ENCODE data around the gene ZBTB39. TPM values are rescaled to one million over a fixed set of nuclear protein-coding genes. Genes with fewer than 3 reads are reported as not detected.
"Not testable (repeated sequence)": the region's sequence is repeated elsewhere in the genome, so short reads cannot be mapped to it uniquely, and the experiment has no call there.

Gene ZBTB39
- total RNA-seq, 2 donors from 2014 or later, result 8.1 to 12.1 TPM

GRCh38 chr12:56968910-56969309, 37.4 kb downstream of the ZBTB39 start:
- not testable (repeated sequence) for H3K36me3 Mint-ChIP-seq; DNase-seq (ENCODE audit: low spot score); H3K9me3 Mint-ChIP-seq; H3K4me3 Mint-ChIP-seq; H3K4me1 Mint-ChIP-seq (ENCODE audit: low read depth in 2 of 2); H3K27ac Mint-ChIP-seq; ATAC-seq
- peaks cover 14 to 17% of the 10 kb centered on the region in 2 donors for H3K27me3 Mint-ChIP-seq

GRCh38 chr12:56965997-56966642, 40.2 kb downstream of the ZBTB39 start:
- not testable (repeated sequence) for H3K4me1 Mint-ChIP-seq (ENCODE audit: low read depth in 2 of 2); H3K9me3 Mint-ChIP-seq; DNase-seq (ENCODE audit: low spot score); H3K36me3 Mint-ChIP-seq; ATAC-seq; H3K27ac Mint-ChIP-seq; H3K4me3 Mint-ChIP-seq
- H3K27me3 Mint-ChIP-seq, result peaks cover 9 to 14% of the 10 kb centered on the region in 2 donors

- ATAC-seq; DNase-seq (ENCODE audit: low spot score); H3K4me3 Mint-ChIP-seq; H3K27ac Mint-ChIP-seq; H3K4me1 Mint-ChIP-seq (ENCODE audit: low read depth in 2 of 2); H3K9me3 Mint-ChIP-seq; H3K36me3 Mint-ChIP-seq: not testable (repeated sequence)
- peaks cover 8 to 14% of the 10 kb centered on the region in 2 donors for H3K27me3 Mint-ChIP-seq
These were observed 41.2 kb downstream of the ZBTB39 start for GRCh38 chr12:56965124-56965523.

GRCh38 chr12:56963557-56963956, 42.8 kb downstream of the ZBTB39 start:
- not testable (repeated sequence) for H3K4me3 Mint-ChIP-seq; DNase-seq (ENCODE audit: low spot score); H3K4me1 Mint-ChIP-seq (ENCODE audit: low read depth in 2 of 2); H3K36me3 Mint-ChIP-seq; H3K9me3 Mint-ChIP-seq; ATAC-seq; H3K27ac Mint-ChIP-seq; H3K27me3 Mint-ChIP-seq

GRCh38 chr12:56962247-56962646, 44.1 kb downstream of the ZBTB39 start:
- H3K27me3 Mint-ChIP-seq, result peaks cover 7 to 13% of the 10 kb centered on the region in 2 donors
- DNase-seq (ENCODE audit: low spot score); H3K4me3 Mint-ChIP-seq: not testable (repeated sequence)

GRCh38 chr12:56958422-56958821, 47.9 kb downstream of the ZBTB39 start:
- DNase-seq (ENCODE audit: low spot score) (no peak), ATAC-seq (no peak)
- Mint-ChIP-seq H3K27me3 (peaks cover 7 to 13% of the 10 kb centered on the region in 2 donors), H3K27ac (no peak overlapping the region), H3K4me1 (ENCODE audit: low read depth in 2 of 2) (no peaks in the 10 kb centered on the region), H3K36me3 (no peaks in the 10 kb centered on the region), H3K9me3 (no peaks in the 10 kb centered on the region), H3K4me3 (no peak overlapping the region)

More at GRCh38 chr12:56962247-56962646, 44.1 kb downstream of the ZBTB39 start:
- not testable (repeated sequence) for ATAC-seq; H3K36me3 Mint-ChIP-seq; H3K9me3 Mint-ChIP-seq; H3K27ac Mint-ChIP-seq; H3K4me1 Mint-ChIP-seq (ENCODE audit: low read depth in 2 of 2)

GRCh38 chr12:56957229-56958052, 48.9 kb downstream of the ZBTB39 start, which contains the start of gene RDH16:
Gene RDH16, minus strand, starts transcription at chr12:56957608. Its CDS starts 146 bp downstream, at chr12:56957462.
- DNase-seq (ENCODE audit: low spot score) (no peak), ATAC-seq (no peak)
- H3K9me3 Mint-ChIP-seq, result no peaks in the 10 kb centered on the region
- no peak within 1 kb of the TSS for H3K27ac Mint-ChIP-seq
- no peaks in the 10 kb centered on the region for H3K4me1 Mint-ChIP-seq (ENCODE audit: low read depth in 2 of 2)
- H3K4me3 Mint-ChIP-seq, result no peak within 1 kb of the TSS
- no peaks in the 10 kb centered on the region for H3K36me3 Mint-ChIP-seq
- peaks cover 7 to 13% of the 10 kb centered on the region in 2 donors for H3K27me3 Mint-ChIP-seq

- H3K36me3 Mint-ChIP-seq, result no peaks in the 10 kb centered on the region
- H3K4me1 Mint-ChIP-seq (ENCODE audit: low read depth in 2 of 2), result no peaks in the 10 kb centered on the region
- H3K9me3 Mint-ChIP-seq, result no peaks in the 10 kb centered on the region
- peaks cover 0 to 8% of the 10 kb centered on the region in 2 donors for H3K27me3 Mint-ChIP-seq
- no peak for DNase-seq (ENCODE audit: low spot score)
- H3K27ac Mint-ChIP-seq, result no peak overlapping the region
- no peak for ATAC-seq
- H3K4me3 Mint-ChIP-seq, result no peak overlapping the region
These were observed 50.6 kb downstream of the ZBTB39 start for GRCh38 chr12:56955631-56956256.

GRCh38 chr12:56954958-56955355, 51.4 kb downstream of the ZBTB39 start:
- Mint-ChIP-seq H3K4me1 (ENCODE audit: low read depth in 2 of 2) (no peaks in the 10 kb centered on the region), H3K27ac (no peak overlapping the region), H3K27me3 (peaks cover 0 to 8% of the 10 kb centered on the region in 2 donors), H3K36me3 (no peaks in the 10 kb centered on the region), H3K9me3 (no peaks in the 10 kb centered on the region), H3K4me3 (no peak overlapping the region)
- no peak for ATAC-seq
- no peak for DNase-seq (ENCODE audit: low spot score)

- Mint-ChIP-seq H3K27ac (no peak overlapping the region), H3K27me3 (peaks cover 0 to 6% of the 10 kb centered on the region in 2 donors), H3K4me3 (no peak overlapping the region), H3K4me1 (ENCODE audit: low read depth in 2 of 2) (no peaks in the 10 kb centered on the region), H3K9me3 (no peaks in the 10 kb centered on the region), H3K36me3 (no peaks in the 10 kb centered on the region)
- DNase-seq (ENCODE audit: low spot score), result no peak
- no peak for ATAC-seq
These were observed 52.0 kb downstream of the ZBTB39 start for GRCh38 chr12:56954057-56954957.

GRCh38 chr12:56953314-56953713, 53.0 kb downstream of the ZBTB39 start:
- ATAC-seq (no peak), DNase-seq (ENCODE audit: low spot score) (no peak)

GRCh38 chr12:56951582-56952339, 54.6 kb downstream of the ZBTB39 start:
- no peak overlapping the region for H3K4me3 Mint-ChIP-seq
- ATAC-seq, result peak in 1 of 2 donors; percentile 26
- no peaks in the 10 kb centered on the region for H3K9me3 Mint-ChIP-seq
- H3K4me1 Mint-ChIP-seq (ENCODE audit: low read depth in 2 of 2), result no peaks in the 10 kb centered on the region
- no peak for DNase-seq (ENCODE audit: low spot score)
- no peaks in the 10 kb centered on the region for H3K27me3 Mint-ChIP-seq
- H3K36me3 Mint-ChIP-seq, result no peaks in the 10 kb centered on the region
- no peak overlapping the region for H3K27ac Mint-ChIP-seq

More at GRCh38 chr12:56953314-56953713, 53.0 kb downstream of the ZBTB39 start:
- Mint-ChIP-seq H3K4me1 (ENCODE audit: low read depth in 2 of 2) (no peaks in the 10 kb centered on the region), H3K27ac (no peak overlapping the region), H3K4me3 (no peak overlapping the region), H3K27me3 (peaks cover 0 to 4% of the 10 kb centered on the region in 2 donors), H3K9me3 (no peaks in the 10 kb centered on the region), H3K36me3 (no peaks in the 10 kb centered on the region)

Measured in natural killer cell treated with Interleukin-12 subunit alpha and Interleukin-12 subunit beta and Interleukin-15 and Interleukin-18, amount 100 ng/mL, for 72 hours (primary cell).